Glutamatergic neuron (in vitro differentiated cells): ENCODE data around the gene FKBP10. TPM values are rescaled to one million over a fixed set of nuclear protein-coding genes. Genes with fewer than 3 reads are reported as not detected.
A peak's percentile ranks its signal among the peaks of the same experiment; 100 is the strongest.

Experiments
- DNase-seq: peaks from one replicate; pipeline ENCODE4 v3.0.0; 2022
- H3K27ac Mint-ChIP-seq: one replicate; pipeline ENCODE4 v1.8.0; 2020; ENCODE audit warnings: mild to moderate bottlenecking, mixed read lengths, inconsistent platforms; ENCODE audit not compliant: unreplicated experiment
- H3K27me3 Mint-ChIP-seq: one replicate; pipeline ENCODE4 v1.8.0; 2020; ENCODE audit warnings: mild to moderate bottlenecking, moderate library complexity, mixed read lengths, inconsistent platforms; ENCODE audit not compliant: unreplicated experiment
- H3K36me3 Mint-ChIP-seq: one replicate; pipeline ENCODE4 v1.8.0; 2020; ENCODE audit warnings: mild to moderate bottlenecking, mixed read lengths, inconsistent platforms; ENCODE audit not compliant: unreplicated experiment
- H3K4me1 Mint-ChIP-seq: one replicate; pipeline ENCODE4 v1.8.0; 2020; ENCODE audit warnings: mild to moderate bottlenecking, low read depth, mixed read lengths, inconsistent platforms; ENCODE audit not compliant: unreplicated experiment
- H3K4me3 Mint-ChIP-seq: one replicate; pipeline ENCODE4 v1.8.0; 2020; ENCODE audit warnings: mild to moderate bottlenecking, mixed read lengths, inconsistent platforms; ENCODE audit not compliant: unreplicated experiment
- H3K9me3 Mint-ChIP-seq: one replicate; pipeline ENCODE4 v1.8.0; 2020; ENCODE audit warnings: mild to moderate bottlenecking, moderate library complexity, mixed read lengths, inconsistent platforms; ENCODE audit not compliant: unreplicated experiment
- total RNA-seq: library from RNA; stranded (reverse); fragmentation: NEBNext Ultra II Directional; extraction: Animal tissue kit (Norgen Biotek cat#: 25700); gene quantifications from one replicate; pipeline ENCODE4 v1.2.1, GENCODE V29; 2021; ENCODE audit not compliant: unreplicated experiment
- TF ChIP-seq, protein P1 (sequence below): fragments of 200-600 bp; sonication (generic); IDR thresholded peaks from one replicate; pipeline ENCODE4 v1.5.0; 2021; ENCODE audit not compliant: partially characterized antibody, unreplicated experiment

FKBP10 gene
- total RNA-seq, 1 donor from 2014 or later = 28.5 TPM

GRCh38 chr17:41811549-41812380 lies 1.0 kb upstream of the FKBP10 start, which contains the start of gene P3H4:
Gene P3H4 (minus strand): TSS chr17:41811949. CDS start chr17:41811915, 34 bp downstream.
- H3K4me3 Mint-ChIP-seq = peak within 1 kb of the TSS; percentile 96
- peaks cover 11% of the 10 kb centered on the region for H3K27me3 Mint-ChIP-seq
- TF ChIP-seq, protein P1, sequence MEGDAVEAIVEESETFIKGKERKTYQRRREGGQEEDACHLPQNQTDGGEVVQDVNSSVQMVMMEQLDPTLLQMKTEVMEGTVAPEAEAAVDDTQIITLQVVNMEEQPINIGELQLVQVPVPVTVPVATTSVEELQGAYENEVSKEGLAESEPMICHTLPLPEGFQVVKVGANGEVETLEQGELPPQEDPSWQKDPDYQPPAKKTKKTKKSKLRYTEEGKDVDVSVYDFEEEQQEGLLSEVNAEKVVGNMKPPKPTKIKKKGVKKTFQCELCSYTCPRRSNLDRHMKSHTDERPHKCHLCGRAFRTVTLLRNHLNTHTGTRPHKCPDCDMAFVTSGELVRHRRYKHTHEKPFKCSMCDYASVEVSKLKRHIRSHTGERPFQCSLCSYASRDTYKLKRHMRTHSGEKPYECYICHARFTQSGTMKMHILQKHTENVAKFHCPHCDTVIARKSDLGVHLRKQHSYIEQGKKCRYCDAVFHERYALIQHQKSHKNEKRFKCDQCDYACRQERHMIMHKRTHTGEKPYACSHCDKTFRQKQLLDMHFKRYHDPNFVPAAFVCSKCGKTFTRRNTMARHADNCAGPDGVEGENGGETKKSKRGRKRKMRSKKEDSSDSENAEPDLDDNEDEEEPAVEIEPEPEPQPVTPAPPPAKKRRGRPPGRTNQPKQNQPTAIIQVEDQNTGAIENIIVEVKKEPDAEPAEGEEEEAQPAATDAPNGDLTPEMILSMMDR = peak; percentile 65
- no peaks in the 10 kb centered on the region for H3K36me3 Mint-ChIP-seq
- peak within 1 kb of the TSS; percentile 46 for H3K27ac Mint-ChIP-seq
- no peaks in the 10 kb centered on the region for H3K4me1 Mint-ChIP-seq
- DNase-seq = peak; percentile 83
- peaks cover 3% of the 10 kb centered on the region for H3K9me3 Mint-ChIP-seq

DNA sequence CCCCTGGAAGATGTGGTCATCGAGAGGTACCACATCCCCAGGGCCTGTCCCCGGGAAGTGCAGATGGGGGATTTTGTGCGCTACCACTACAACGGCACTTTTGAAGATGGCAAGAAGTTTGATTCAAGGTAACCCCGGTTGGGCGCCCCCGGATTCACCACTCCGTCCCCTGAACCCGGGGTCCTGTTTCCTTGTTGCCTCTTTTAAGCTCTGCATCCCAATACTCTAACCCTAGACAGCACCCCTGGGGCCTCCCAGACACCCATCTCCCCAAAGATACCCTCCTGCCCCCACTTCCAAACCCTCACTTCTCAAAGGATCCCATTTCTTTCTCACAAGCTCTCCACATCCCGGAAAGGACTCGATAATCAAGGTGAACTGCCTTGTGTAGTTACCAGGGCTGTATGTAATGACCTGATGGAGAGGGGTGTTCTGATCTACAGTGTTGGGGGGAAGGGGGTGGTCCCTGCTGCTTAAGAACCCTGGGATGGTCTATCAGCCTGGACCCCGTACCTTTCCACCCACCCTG lies 412 bp downstream of the FKBP10 start:
- Mint-ChIP-seq H3K9me3 (peaks cover 3% of the 10 kb centered on the region), H3K36me3 (no peaks in the 10 kb centered on the region), H3K27ac (no peak overlapping the region), H3K4me1 (no peaks in the 10 kb centered on the region), H3K4me3 (peak overlapping the region; percentile 78), H3K27me3 (peaks cover 11% of the 10 kb centered on the region)
- no peak for DNase-seq
- TF ChIP-seq, protein P1 = no peak

GRCh38 chr17:41813699-41814124 lies 908 bp downstream of the FKBP10 start:
- Mint-ChIP-seq H3K36me3 (no peaks in the 10 kb centered on the region), H3K27me3 (peaks cover 11% of the 10 kb centered on the region), H3K9me3 (peaks cover 3% of the 10 kb centered on the region), H3K4me3 (peak overlapping the region; percentile 78), H3K4me1 (no peaks in the 10 kb centered on the region), H3K27ac (no peak overlapping the region)
- DNase-seq = no peak
- TF ChIP-seq, protein P1 = no peak

GRCh38 chr17:41814195-41814594 lies 1.4 kb downstream of the FKBP10 start:
- TF ChIP-seq, protein P1 = no peak
- Mint-ChIP-seq H3K9me3 (peaks cover 3% of the 10 kb centered on the region), H3K27ac (no peak overlapping the region), H3K27me3 (peaks cover 11% of the 10 kb centered on the region), H3K4me1 (no peaks in the 10 kb centered on the region), H3K4me3 (peak overlapping the region; percentile 78), H3K36me3 (no peaks in the 10 kb centered on the region)
- no peak for DNase-seq
